Adrenal gland (tissue), 5 donors: ENCODE results near the gene ARPC3.
"Not testable (repeated sequence)": the region's sequence is repeated elsewhere in the genome, so short reads cannot be mapped to it uniquely, and the experiment has no call there.

Experiments
- CTCF ChIP-seq, 6 experiments: fragments of 450-650 bp in 4 of 6; fragments of 200-600 bp in 2 of 6; sonication (generic) in 1 of 6; IDR thresholded peaks; 1 replicate in 5 of 6; 2 replicates in 1 of 6; pipeline versions ENCODE4 v1.5.1 to v1.8.0; 2016 to 2021; ENCODE audit warnings: antibody characterized with exemption in 6 of 6, mild to moderate bottlenecking in 2 of 6, moderate library complexity in 1 of 6
- POLR2A ChIP-seq, 2 donors: fragments of 450-650 bp; IDR thresholded peaks; one replicate each; pipeline ENCODE4 v1.6.1; 2017; ENCODE audit warnings: antibody characterized with exemption in 2 of 2, mild to moderate bottlenecking in 2 of 2, moderate library complexity in 1 of 2
- donor health status: DM: no; HTN: no; CAD: no.

GRCh38 chr12:110410086-110410485, 40.1 kb downstream of the ARPC3 start:
- not testable (repeated sequence) for TF ChIP-seq CTCF, POLR2A (IDR thresholded peaks at IDR 0.05)
